ENCODE measurements around the gene CGA. TPM values are rescaled to one million over a fixed set of nuclear protein-coding genes. Genes with fewer than 3 reads are reported as not detected.

Gene CGA
- total RNA-seq, 2 donors from 2014 or later: not detected

DNA sequence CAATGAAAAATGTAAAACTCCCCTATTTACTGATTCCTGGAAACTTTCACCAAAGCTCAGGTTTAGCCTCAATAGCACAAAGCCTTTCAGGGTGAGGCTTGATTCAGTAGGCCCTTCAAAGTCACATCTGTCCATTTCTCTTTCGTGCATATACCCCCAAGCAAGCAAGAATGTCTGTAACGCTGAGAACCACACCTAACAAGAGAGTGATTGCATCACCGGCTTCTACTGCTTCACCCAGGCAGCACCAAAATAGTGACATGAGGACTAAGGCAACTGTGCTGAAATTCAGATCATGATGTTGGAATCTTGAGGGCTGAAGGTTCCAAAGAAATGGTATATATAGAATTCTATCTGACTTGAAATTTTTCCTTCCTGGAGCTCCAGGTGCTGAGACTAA lies 26.1 kb downstream of the CGA start:
- Histone ChIP-seq H3K27me3 (replicated peaks; ENCODE audit: insufficient read depth) (no peaks in the 10 kb centered on the region), H3K9me3 (no peaks in the 10 kb centered on the region), H3K27ac (no peak overlapping the region), H3K4me1 (ENCODE audit: control insufficient read depth in 1 of 2, low read depth in 2 of 2) (no peaks in the 10 kb centered on the region), H3K36me3 (no peaks in the 10 kb centered on the region), H3K4me3 (no peak overlapping the region)
- DNase-seq (ENCODE audit: low spot score) (no peak), ATAC-seq (ENCODE audit: insufficient number of reproducible peaks, low FRiP score, low read depth) (no peak)
- no peak for TF ChIP-seq CTCF (IDR thresholded peaks at IDR 0.05)

DNA sequence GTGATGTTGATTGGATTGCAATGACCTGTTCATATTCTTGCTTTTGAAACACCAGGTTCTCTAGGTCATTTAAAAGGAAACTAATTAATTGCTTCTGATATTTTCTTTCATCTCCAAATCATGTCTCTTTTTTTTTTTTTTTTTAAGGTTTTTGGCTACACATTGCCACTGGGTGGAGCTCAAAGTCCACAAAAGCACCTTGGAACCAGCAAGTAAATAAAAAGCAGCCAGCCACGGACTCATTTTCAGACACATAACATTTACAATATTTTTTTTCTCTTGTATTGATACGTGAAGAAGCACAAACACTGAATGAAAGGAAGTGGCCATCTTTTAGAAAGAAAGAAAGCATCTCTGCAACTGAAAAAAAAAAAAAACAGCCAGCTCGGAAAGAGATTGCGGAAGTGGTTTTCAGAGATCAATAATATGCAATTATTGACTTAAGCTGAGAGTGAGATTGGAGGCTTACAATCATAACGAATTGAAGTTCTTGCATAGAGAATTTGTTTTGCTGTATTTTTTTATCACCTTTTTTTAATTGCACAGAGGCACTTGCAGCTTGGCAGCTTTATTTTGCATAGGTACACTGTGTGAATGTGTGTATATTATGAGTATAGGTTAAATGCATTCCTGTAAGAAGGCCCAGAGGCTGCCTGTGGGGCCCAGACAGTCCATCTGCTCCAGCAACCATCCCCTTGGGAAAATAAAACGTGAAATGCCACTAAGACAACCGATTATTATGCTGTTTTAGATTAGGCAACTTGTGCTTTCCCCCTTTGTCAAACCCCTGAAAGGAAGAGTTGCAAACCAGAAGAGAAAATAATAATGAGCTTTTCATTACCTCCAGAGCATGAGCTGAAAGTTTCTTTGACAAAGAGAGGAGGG lies 28.2 kb downstream of the CGA start:
- no peaks in the 10 kb centered on the region for H3K36me3 ChIP-seq
- H3K9me3 ChIP-seq: no peaks in the 10 kb centered on the region
- no peaks in the 10 kb centered on the region for H3K4me1 ChIP-seq (ENCODE audit: control insufficient read depth in 1 of 2, low read depth in 2 of 2)
- DNase-seq (ENCODE audit: low spot score) (no peak), ATAC-seq (ENCODE audit: insufficient number of reproducible peaks, low FRiP score, low read depth) (no peak)
- H3K4me3 ChIP-seq: no peak overlapping the region
- TF ChIP-seq CTCF (IDR thresholded peaks at IDR 0.05): no peak
- no peaks in the 10 kb centered on the region for H3K27me3 ChIP-seq (replicated peaks; ENCODE audit: insufficient read depth)
- H3K27ac ChIP-seq: no peak overlapping the region

GRCh38 chr6:87065117-87065516 lies 29.8 kb downstream of the CGA start:
- Histone ChIP-seq H3K9me3 (no peaks in the 10 kb centered on the region), H3K4me1 (ENCODE audit: control insufficient read depth in 1 of 2, low read depth in 2 of 2) (no peaks in the 10 kb centered on the region), H3K4me3 (no peak overlapping the region), H3K27ac (no peak overlapping the region), H3K27me3 (replicated peaks; ENCODE audit: insufficient read depth) (no peaks in the 10 kb centered on the region), H3K36me3 (no peaks in the 10 kb centered on the region)
- ATAC-seq (ENCODE audit: insufficient number of reproducible peaks, low FRiP score, low read depth) (no peak), DNase-seq (ENCODE audit: low spot score) (no peak)
- TF ChIP-seq CTCF (IDR thresholded peaks at IDR 0.05): no peak

- Histone ChIP-seq H3K9me3 (no peaks in the 10 kb centered on the region), H3K36me3 (no peaks in the 10 kb centered on the region), H3K27me3 (replicated peaks; ENCODE audit: insufficient read depth) (no peaks in the 10 kb centered on the region), H3K4me1 (ENCODE audit: control insufficient read depth in 1 of 2, low read depth in 2 of 2) (no peaks in the 10 kb centered on the region), H3K4me3 (no peak overlapping the region), H3K27ac (no peak overlapping the region)
- DNase-seq (ENCODE audit: low spot score) (no peak), ATAC-seq (ENCODE audit: insufficient number of reproducible peaks, low FRiP score, low read depth) (no peak)
- no peak for TF ChIP-seq CTCF (IDR thresholded peaks at IDR 0.05)
Observed at GRCh38 chr6:87059943-87060342, 35.0 kb downstream of the CGA start.

DNA sequence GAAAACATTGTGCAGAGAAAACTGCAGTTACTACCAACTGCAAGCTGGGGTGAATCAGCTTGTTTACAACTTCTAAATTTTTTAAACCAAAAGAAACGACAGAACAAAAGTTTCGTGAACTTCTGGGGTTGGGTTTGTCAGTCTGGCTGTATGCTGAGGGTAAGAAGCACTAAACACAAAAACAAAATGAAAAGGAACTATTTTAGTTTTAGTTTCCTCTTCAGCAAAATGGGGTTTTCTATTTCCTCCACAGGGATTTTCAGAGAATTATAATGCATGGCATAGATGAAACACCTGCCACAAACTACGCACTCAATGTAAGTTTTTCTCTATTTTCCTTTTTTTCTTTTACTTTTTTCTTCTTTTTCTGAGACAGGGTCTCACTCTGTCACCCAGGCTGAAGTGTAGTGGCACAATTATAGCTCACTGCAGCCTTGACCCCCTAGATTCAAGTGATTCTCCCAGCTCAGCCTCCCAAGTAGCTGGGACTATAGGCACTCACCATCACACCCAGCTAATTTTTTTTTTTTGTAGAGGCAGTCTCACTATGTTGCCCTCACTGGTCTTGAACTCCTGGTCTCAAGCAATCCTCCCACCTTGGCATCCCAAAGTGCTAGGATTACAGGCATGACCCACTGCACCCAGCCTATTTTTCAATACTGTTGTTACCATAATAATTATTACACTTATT lies 40.6 kb downstream of the CGA start:
- Histone ChIP-seq H3K27me3 (replicated peaks; ENCODE audit: insufficient read depth) (no peaks in the 10 kb centered on the region), H3K9me3 (no peaks in the 10 kb centered on the region), H3K36me3 (no peaks in the 10 kb centered on the region), H3K4me1 (ENCODE audit: control insufficient read depth in 1 of 2, low read depth in 2 of 2) (no peaks in the 10 kb centered on the region), H3K4me3 (no peak overlapping the region), H3K27ac (no peak overlapping the region)
- TF ChIP-seq CTCF (IDR thresholded peaks at IDR 0.05): no peak
- DNase-seq (ENCODE audit: low spot score) (no peak), ATAC-seq (ENCODE audit: insufficient number of reproducible peaks, low FRiP score, low read depth) (no peak)
